ENCODE measurements around the gene AVPR1B. TPM values are rescaled to one million over a fixed set of nuclear protein-coding genes. Genes with fewer than 3 reads are reported as not detected.

The AVPR1B gene
- total RNA-seq, 1 experiment from 2014 or later, result not detected

DNA sequence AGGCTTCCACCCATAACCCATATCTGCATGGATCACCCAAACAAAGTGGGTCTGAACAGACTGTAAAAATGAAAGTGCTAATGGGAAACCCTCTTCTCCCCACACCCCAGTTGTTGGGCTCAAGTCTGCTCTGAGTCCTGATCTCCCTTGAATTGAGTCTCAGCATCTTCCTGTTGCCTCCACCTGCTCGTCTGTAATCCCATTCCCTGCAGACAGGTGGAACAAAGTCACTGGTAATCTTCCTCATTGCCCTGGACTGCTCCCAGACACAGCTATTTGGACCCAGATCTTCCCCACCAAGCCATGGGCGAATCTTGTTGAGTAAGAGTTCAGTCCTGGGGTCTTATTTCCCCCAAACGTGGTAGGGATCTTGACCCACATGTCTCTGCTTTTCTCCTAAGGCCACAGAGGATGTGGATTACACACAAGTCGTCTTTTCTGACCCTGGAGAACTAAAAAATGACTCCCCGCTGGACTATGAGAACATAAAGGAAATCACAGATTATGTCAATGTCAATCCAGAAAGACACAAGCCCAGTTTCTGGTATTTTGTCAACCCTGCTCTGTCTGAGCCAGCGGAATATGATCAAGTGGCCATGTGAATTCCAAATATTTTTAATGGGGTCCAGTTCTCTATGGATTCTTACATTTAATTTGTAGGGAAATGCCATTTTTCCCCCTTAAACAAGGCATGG lies 15.7 kb downstream of the AVPR1B start:
- Histone ChIP-seq H3K9ac (ENCODE audit: extremely low read depth, insufficient read length, low read length) (no peak overlapping the region), H3K27ac (ENCODE audit: insufficient read length, low read depth, low read length) (no peak overlapping the region), H2BK20ac (ENCODE audit: low read depth, low read length, poor library complexity, severe bottlenecking) (no peak overlapping the region), H3K56ac (ENCODE audit: insufficient read length, low read depth, low read length) (no peak overlapping the region), H3K27me3 (ENCODE audit: insufficient read depth, low read length) (no peaks in the 10 kb centered on the region), H3K23me2 (ENCODE audit: insufficient read length, low read depth, low read length, poor library complexity, severe bottlenecking) (no peaks in the 10 kb centered on the region), H2BK120ac (ENCODE audit: low read depth, low read length, poor library complexity, severe bottlenecking) (no peak overlapping the region), H3K4me2 (ENCODE audit: insufficient read depth, insufficient read length, low read length) (no peak overlapping the region), H4K8ac (replicated peaks; ENCODE audit: insufficient read length, low read depth, low read length) (no peak overlapping the region), H3K79me1 (ENCODE audit: insufficient read depth, low read depth, low read length, poor library complexity, severe bottlenecking) (no peaks in the 10 kb centered on the region), H2BK12ac (ENCODE audit: insufficient read length, low read depth, low read length) (no peak overlapping the region), H3K14ac (ENCODE audit: insufficient read depth, low read length) (no peak overlapping the region), H4K91ac (ENCODE audit: insufficient read length, low read depth, low read length) (no peak overlapping the region), H4K5ac (ENCODE audit: insufficient read length, low read depth, low read length) (no peak overlapping the region), H3K4ac (ENCODE audit: low read depth, low read length) (no peak overlapping the region), H3K4me1 (ENCODE audit: insufficient read depth, low read length) (no peaks in the 10 kb centered on the region), H2BK15ac (ENCODE audit: low read depth, low read length) (no peak overlapping the region), H2BK5ac (ENCODE audit: insufficient read length, low read length) (no peak overlapping the region), H3T11ph (ENCODE audit: low read length) (no peak overlapping the region), H2AFZ (ENCODE audit: low read length) (no peak overlapping the region), H3K79me2 (ENCODE audit: insufficient read depth, low read length) (no peaks in the 10 kb centered on the region), H3K23ac (ENCODE audit: insufficient read length, low read depth, low read length) (no peak overlapping the region), H3K9me3 (ENCODE audit: control insufficient read depth, low read depth, low read length) (no peaks in the 10 kb centered on the region), H4K20me1 (ENCODE audit: control insufficient read depth, insufficient read depth, insufficient read length) (no peaks in the 10 kb centered on the region), H2AK5ac (ENCODE audit: insufficient read length, low read length) (no peak overlapping the region), H3K18ac (ENCODE audit: insufficient read length, low read depth, low read length) (no peak overlapping the region)
- no peak overlapping the region for H3K4me3 Mint-ChIP-seq
- H3K4me1 Mint-ChIP-seq, result peaks cover 0 to 2% of the 10 kb centered on the region in 2 experiments; a peak in 2 of 4 replicates
- no CpG with 5 or more reads among the region's 6 CpGs for WGBS (ENCODE audit: extremely low coverage, insufficient read length, low lambda C conversion rate)
- no peaks in the 10 kb centered on the region for H3K36me3 Mint-ChIP-seq (ENCODE audit: insufficient read depth in 1 of 3, low read depth in 3 of 3)
- no peak for DNase-seq
- H3K27ac Mint-ChIP-seq, result no peak overlapping the region
- no peaks in the 10 kb centered on the region for H3K9me3 Mint-ChIP-seq
- TF ChIP-seq, protein P1, sequence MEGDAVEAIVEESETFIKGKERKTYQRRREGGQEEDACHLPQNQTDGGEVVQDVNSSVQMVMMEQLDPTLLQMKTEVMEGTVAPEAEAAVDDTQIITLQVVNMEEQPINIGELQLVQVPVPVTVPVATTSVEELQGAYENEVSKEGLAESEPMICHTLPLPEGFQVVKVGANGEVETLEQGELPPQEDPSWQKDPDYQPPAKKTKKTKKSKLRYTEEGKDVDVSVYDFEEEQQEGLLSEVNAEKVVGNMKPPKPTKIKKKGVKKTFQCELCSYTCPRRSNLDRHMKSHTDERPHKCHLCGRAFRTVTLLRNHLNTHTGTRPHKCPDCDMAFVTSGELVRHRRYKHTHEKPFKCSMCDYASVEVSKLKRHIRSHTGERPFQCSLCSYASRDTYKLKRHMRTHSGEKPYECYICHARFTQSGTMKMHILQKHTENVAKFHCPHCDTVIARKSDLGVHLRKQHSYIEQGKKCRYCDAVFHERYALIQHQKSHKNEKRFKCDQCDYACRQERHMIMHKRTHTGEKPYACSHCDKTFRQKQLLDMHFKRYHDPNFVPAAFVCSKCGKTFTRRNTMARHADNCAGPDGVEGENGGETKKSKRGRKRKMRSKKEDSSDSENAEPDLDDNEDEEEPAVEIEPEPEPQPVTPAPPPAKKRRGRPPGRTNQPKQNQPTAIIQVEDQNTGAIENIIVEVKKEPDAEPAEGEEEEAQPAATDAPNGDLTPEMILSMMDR (conservative IDR thresholded peaks at IDR 0.05), result no peak; the same call in 2 of the 3 replicates
- no peaks in the 10 kb centered on the region; the same call in 1 of the 2 replicates for H3K27me3 Mint-ChIP-seq (ENCODE audit: low read depth)
